ENCODE data around the gene TCEA2. TPM values are rescaled to one million over a fixed set of nuclear protein-coding genes. Genes with fewer than 3 reads are reported as not detected.
A peak's percentile ranks its signal among the peaks of the same experiment; 100 is the strongest.

TCEA2 gene
- total and polyA plus RNA-seq, 2 of the 13 experiments (the other 11 are each of a cell fraction or from before 2014, with no cell fraction given): 28.1 to 33.7 TPM

DNA sequence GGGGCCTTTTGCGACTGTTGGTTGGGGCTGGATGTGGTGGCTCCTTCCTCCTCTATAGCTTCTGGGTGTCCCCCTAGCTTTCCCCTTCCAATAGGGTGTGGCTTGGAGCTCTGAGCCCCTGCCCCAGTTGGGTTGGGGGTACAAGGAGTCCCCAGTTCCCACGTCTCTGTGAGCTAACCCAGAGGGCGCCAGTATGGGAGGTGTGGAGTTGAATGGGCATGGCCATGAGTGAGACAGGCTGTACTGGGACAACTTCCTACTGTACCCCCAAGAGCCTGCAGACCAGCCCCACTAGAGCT, 25.9 kb upstream of the TCEA2 start (continued):
- TF ChIP-seq, protein P1, sequence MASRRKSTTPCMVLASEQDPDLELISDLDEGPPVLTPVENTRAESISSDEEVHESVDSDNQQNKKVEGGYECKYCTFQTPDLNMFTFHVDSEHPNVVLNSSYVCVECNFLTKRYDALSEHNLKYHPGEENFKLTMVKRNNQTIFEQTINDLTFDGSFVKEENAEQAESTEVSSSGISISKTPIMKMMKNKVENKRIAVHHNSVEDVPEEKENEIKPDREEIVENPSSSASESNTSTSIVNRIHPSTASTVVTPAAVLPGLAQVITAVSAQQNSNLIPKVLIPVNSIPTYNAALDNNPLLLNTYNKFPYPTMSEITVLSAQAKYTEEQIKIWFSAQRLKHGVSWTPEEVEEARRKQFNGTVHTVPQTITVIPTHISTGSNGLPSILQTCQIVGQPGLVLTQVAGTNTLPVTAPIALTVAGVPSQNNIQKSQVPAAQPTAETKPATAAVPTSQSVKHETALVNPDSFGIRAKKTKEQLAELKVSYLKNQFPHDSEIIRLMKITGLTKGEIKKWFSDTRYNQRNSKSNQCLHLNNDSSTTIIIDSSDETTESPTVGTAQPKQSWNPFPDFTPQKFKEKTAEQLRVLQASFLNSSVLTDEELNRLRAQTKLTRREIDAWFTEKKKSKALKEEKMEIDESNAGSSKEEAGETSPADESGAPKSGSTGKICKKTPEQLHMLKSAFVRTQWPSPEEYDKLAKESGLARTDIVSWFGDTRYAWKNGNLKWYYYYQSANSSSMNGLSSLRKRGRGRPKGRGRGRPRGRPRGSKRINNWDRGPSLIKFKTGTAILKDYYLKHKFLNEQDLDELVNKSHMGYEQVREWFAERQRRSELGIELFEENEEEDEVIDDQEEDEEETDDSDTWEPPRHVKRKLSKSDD (CRISPR knock-in tag; IDR thresholded peaks at IDR 0.05; ENCODE audit: low read depth): no peak
- 0 out of 2 replicates have a peak, but pooled peaks have one; percentile 39 for TF ChIP-seq ELF4 (CRISPR knock-in tag; IDR thresholded peaks at IDR 0.05; ENCODE audit: borderline replicate concordance)
- 0 out of 2 replicates have a peak, but pooled peaks have one; percentile 12 for TF ChIP-seq ZNF136 (CRISPR knock-in tag; IDR thresholded peaks at IDR 0.05; ENCODE audit: low read depth)
- TF ChIP-seq KDM3A (CRISPR knock-in tag; IDR thresholded peaks at IDR 0.05; ENCODE audit: low read depth): peak; percentile 12; the same call in 1 of the 2 replicates
- 0 out of 2 replicates have a peak, but pooled peaks have one; percentile 23 for TF ChIP-seq PAX8 (CRISPR knock-in tag; IDR thresholded peaks at IDR 0.05; ENCODE audit: borderline replicate concordance)
- peak; percentile 0; the same call in 1 of the 2 replicates for TF ChIP-seq RAD21 (CRISPR knock-in tag; IDR thresholded peaks at IDR 0.05)
- no peak for TF ChIP-seq ZNF292 (CRISPR knock-in tag; IDR thresholded peaks at IDR 0.05; ENCODE audit: borderline replicate concordance, low read depth)
- 0 out of 2 replicates have a peak, but pooled peaks have one; percentile 3 for TF ChIP-seq ZNF761 (CRISPR knock-in tag; conservative IDR thresholded peaks at IDR 0.05)
- 0 out of 2 replicates have a peak, but pooled peaks have one; percentile 33 for TF ChIP-seq ZNF777 (CRISPR knock-in tag; IDR thresholded peaks at IDR 0.05)
- no peak for TF ChIP-seq SETDB1 (CRISPR knock-in tag; IDR thresholded peaks at IDR 0.05; ENCODE audit: borderline replicate concordance)
- TF ChIP-seq ZNF883 (CRISPR knock-in tag; IDR thresholded peaks at IDR 0.05; ENCODE audit: not compliant biosample characterization): peak; percentile 16
- TF ChIP-seq, protein P2, sequence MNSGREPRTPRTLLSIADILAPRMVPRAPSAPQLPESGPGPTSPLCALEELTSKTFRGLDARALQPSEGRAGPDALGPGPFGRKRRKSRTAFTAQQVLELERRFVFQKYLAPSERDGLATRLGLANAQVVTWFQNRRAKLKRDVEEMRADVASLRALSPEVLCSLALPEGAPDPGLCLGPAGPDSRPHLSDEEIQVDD (CRISPR knock-in tag; IDR thresholded peaks at IDR 0.05; ENCODE audit: borderline replicate concordance): no peak
- TF ChIP-seq NR2F2 (IDR thresholded peaks at IDR 0.05; ENCODE audit: borderline replicate concordance, low read depth): peak; percentile 44; the same call in 1 of the 2 replicates
- TF ChIP-seq IRF2 (CRISPR knock-in tag; IDR thresholded peaks at IDR 0.05): no peak
- 0 out of 2 replicates have a peak, but pooled peaks have one; percentile 0 for TF ChIP-seq SIX1 (CRISPR knock-in tag; IDR thresholded peaks at IDR 0.05; ENCODE audit: borderline replicate concordance)
- TF ChIP-seq POLR2G (IDR thresholded peaks at IDR 0.05; ENCODE audit: low read depth, low read length): no peak
- TF ChIP-seq, protein P3, sequence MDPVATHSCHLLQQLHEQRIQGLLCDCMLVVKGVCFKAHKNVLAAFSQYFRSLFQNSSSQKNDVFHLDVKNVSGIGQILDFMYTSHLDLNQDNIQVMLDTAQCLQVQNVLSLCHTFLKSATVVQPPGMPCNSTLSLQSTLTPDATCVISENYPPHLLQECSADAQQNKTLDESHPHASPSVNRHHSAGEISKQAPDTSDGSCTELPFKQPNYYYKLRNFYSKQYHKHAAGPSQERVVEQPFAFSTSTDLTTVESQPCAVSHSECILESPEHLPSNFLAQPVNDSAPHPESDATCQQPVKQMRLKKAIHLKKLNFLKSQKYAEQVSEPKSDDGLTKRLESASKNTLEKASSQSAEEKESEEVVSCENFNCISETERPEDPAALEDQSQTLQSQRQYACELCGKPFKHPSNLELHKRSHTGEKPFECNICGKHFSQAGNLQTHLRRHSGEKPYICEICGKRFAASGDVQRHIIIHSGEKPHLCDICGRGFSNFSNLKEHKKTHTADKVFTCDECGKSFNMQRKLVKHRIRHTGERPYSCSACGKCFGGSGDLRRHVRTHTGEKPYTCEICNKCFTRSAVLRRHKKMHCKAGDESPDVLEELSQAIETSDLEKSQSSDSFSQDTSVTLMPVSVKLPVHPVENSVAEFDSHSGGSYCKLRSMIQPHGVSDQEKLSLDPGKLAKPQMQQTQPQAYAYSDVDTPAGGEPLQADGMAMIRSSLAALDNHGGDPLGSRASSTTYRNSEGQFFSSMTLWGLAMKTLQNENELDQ (CRISPR knock-in tag; IDR thresholded peaks at IDR 0.05; ENCODE audit: borderline replicate concordance): no peak
- TF ChIP-seq ZNF230 (CRISPR knock-in tag; IDR thresholded peaks at IDR 0.05): 0 out of 2 replicates have a peak, but pooled peaks have one; percentile 21
- TF ChIP-seq ARID2 (CRISPR knock-in tag; IDR thresholded peaks at IDR 0.05; ENCODE audit: borderline replicate concordance): 0 out of 2 replicates have a peak, but pooled peaks have one; percentile 42
- no peak for TF ChIP-seq FOXO1 (CRISPR knock-in tag; IDR thresholded peaks at IDR 0.05)
- 0 out of 2 replicates have a peak, but pooled peaks have one; percentile 5 for TF ChIP-seq ZNF432 (CRISPR knock-in tag; IDR thresholded peaks at IDR 0.05; ENCODE audit: borderline replicate concordance)
- 0 out of 2 replicates have a peak, but pooled peaks have one; percentile 54 for TF ChIP-seq ZNF510 (CRISPR knock-in tag; IDR thresholded peaks at IDR 0.05; ENCODE audit: low read depth)
- TF ChIP-seq, protein P4, sequence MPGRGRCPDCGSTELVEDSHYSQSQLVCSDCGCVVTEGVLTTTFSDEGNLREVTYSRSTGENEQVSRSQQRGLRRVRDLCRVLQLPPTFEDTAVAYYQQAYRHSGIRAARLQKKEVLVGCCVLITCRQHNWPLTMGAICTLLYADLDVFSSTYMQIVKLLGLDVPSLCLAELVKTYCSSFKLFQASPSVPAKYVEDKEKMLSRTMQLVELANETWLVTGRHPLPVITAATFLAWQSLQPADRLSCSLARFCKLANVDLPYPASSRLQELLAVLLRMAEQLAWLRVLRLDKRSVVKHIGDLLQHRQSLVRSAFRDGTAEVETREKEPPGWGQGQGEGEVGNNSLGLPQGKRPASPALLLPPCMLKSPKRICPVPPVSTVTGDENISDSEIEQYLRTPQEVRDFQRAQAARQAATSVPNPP (CRISPR knock-in tag; IDR thresholded peaks at IDR 0.05): no peak
- 0 out of 2 replicates have a peak, but pooled peaks have one; percentile 10 for TF ChIP-seq ZNF383 (CRISPR knock-in tag; IDR thresholded peaks at IDR 0.05; ENCODE audit: borderline replicate concordance)
